Sigmoid colon (tissue), 7 donors: Measurements from ENCODE around the gene CAND1. TPM values are rescaled to one million over a fixed set of nuclear protein-coding genes. Genes with fewer than 3 reads are reported as not detected.

Source experiments
- DNase-seq: peaks from one replicate; pipeline ENCODE4 v3.0.0-alpha.2; 2019
- H3K27ac ChIP-seq, 4 donors: fragments of 200-600 bp; sonication (generic); one replicate each; pipeline ENCODE4 v1.5.1; 2016 to 2019; ENCODE audit warnings: mild to moderate bottlenecking in 1 of 4
- H3K27me3 ChIP-seq, 3 donors: fragments of 200-600 bp; sonication (generic); one replicate each; pipeline ENCODE4 v1.5.1; 2019; ENCODE audit warnings: mild to moderate bottlenecking in 1 of 3
- H3K36me3 ChIP-seq, 4 donors: fragments of 200-600 bp; sonication (generic); one replicate each; pipeline ENCODE4 v1.5.1; 2016 to 2019
- H3K4me1 ChIP-seq, 4 donors: fragments of 200-600 bp; sonication (generic); one replicate each; pipeline ENCODE4 v1.5.1; 2017 to 2019
- H3K4me3 ChIP-seq, 4 donors: fragments of 200-600 bp; sonication (generic); one replicate each; pipeline ENCODE4 v1.5.1; 2017 to 2019; ENCODE audit warnings: mild to moderate bottlenecking in 2 of 4, moderate library complexity in 1 of 4
- H3K9me3 ChIP-seq, 4 donors: fragments of 200-600 bp in 3 of 4; sonication (generic) in 3 of 4; one replicate each; pipeline versions ENCODE4 v1.5.1 to v1.6.1; 2013 to 2019
- EP300 ChIP-seq, 4 donors: sonication (generic); formaldehyde crosslinking; IDR thresholded peaks; one replicate each; pipeline ENCODE4 v1.6.1; 2017; ENCODE audit warnings: antibody characterized with exemption in 4 of 4
- POLR2A ChIP-seq, 2 donors: fragments of 450-650 bp; IDR thresholded peaks; one replicate each; pipeline ENCODE4 v1.6.1; 2016; ENCODE audit warnings: antibody characterized with exemption in 2 of 2, mild to moderate bottlenecking in 2 of 2, moderate library complexity in 2 of 2
- POLR2AphosphoS5 ChIP-seq, 4 donors: sonication (generic); formaldehyde crosslinking; IDR thresholded peaks; one replicate each; pipeline ENCODE4 v1.6.1; 2017; ENCODE audit warnings: antibody characterized with exemption in 4 of 4
- WGBS, 2 donors: extraction: QIAGEN DNeasy Blood & Tissue Kit; methylation state at CpG; one replicate each; pipeline ENCODE4 v1.1.7; 2013; 5-methylcytosine and 5-hydroxymethylcytosine counted together
- intact Hi-C: fragments of 100-400 bp; cut with DNase I; formaldehyde crosslinking; loops from one replicate; pipeline ENCODE4 v1.15.1; 2023
- polyA plus RNA-seq, 3 donors: library from polyadenylated mRNA; stranded (reverse); fragments of 200-250 nt; gene quantifications; one replicate each; pipeline ENCODE4 v1.2.3, GENCODE V29; 2013
- total RNA-seq, 4 donors: library from RNA; depleted of rRNA; stranded (reverse); fragments of >200 nt; gene quantifications; one replicate each; pipeline ENCODE4 v1.1.0, GENCODE V29; 2016
- TF ChIP-seq, protein P1 (sequence below), 4 experiments: fragments of 450-650 bp in 3 of 4; fragments of 200-600 bp in 1 of 4; IDR thresholded peaks; one replicate each; pipeline ENCODE4 v1.5.1; 2016 to 2019; ENCODE audit warnings: antibody characterized with exemption in 4 of 4, mild to moderate bottlenecking in 3 of 4, moderate library complexity in 2 of 4
- donor health status: healthy with polysubstance abuse.
- donor health status: Bipolar disorder and iron deficiency.
- donor health status: healthy.

Gene CAND1
- total and polyA plus RNA-seq, 7 donors: 10.2 to 86.5 (median 63.0) TPM

DNA sequence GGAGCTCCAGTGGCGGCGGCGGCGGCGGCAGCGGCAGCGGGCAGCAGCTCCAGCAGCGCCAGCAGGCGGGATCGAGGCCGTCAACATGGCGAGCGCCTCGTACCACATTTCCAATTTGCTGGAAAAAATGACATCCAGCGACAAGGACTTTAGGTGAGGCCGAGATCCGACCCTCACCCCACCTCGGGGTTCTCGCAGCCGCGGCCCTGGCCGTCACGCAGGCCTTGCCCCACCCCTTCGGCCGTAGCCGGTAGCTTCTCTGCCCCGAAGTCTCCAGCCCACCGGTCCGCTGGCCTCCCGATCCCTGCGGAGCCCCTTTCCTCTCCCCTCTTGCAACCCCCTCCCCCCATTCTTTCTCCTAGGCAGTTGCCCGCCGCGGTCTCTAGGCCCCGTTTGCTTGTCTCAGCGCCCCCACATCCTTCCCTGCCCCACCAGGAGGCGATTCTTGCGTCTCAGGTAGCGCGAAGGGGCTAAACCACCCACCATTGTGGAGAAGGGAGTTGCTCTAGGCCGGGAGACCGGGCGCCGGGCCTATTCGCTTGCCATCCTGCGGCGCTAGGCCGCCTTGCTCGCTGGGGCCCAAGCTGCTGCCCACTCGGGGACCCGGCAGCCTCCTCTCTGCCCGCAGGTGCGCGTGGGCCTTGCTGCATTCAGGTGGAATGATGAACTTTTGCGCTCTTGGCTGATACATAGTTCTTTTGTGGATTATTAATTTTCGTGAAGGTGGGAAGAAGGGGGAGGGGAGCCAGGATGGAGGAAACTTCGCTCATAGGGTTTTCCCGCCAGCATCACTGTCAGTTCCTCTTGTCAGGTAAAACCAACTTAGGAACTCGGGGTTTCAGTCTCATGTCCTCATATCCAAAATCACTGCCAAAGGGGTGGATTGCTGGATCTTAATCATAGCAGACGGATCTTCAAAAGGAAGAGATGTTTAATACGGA is 745 bp downstream of the CAND1 start:
- H3K9me3 ChIP-seq: no peaks in the 10 kb centered on the region
- intact Hi-C loops: loop anchor here (10.0 kb wide), 2 partner anchors 385 to 1535 kb away; partner anchors contain the start of gene MDM2
- H3K4me3 ChIP-seq: peak overlapping the region; percentile 78 to 96 (median 89)
- H3K27me3 ChIP-seq: no peaks in the 10 kb centered on the region
- no peaks in the 10 kb centered on the region for H3K36me3 ChIP-seq
- peak; percentile 79 for DNase-seq
- H3K27ac ChIP-seq: peak overlapping the region; percentile 90 to 99 (median 99)
- TF ChIP-seq POLR2A (IDR thresholded peaks at IDR 0.05) (no peak), POLR2AphosphoS5 (IDR thresholded peaks at IDR 0.05) (no peak), EP300 (IDR thresholded peaks at IDR 0.05) (no peak)
- TF ChIP-seq, protein P1, sequence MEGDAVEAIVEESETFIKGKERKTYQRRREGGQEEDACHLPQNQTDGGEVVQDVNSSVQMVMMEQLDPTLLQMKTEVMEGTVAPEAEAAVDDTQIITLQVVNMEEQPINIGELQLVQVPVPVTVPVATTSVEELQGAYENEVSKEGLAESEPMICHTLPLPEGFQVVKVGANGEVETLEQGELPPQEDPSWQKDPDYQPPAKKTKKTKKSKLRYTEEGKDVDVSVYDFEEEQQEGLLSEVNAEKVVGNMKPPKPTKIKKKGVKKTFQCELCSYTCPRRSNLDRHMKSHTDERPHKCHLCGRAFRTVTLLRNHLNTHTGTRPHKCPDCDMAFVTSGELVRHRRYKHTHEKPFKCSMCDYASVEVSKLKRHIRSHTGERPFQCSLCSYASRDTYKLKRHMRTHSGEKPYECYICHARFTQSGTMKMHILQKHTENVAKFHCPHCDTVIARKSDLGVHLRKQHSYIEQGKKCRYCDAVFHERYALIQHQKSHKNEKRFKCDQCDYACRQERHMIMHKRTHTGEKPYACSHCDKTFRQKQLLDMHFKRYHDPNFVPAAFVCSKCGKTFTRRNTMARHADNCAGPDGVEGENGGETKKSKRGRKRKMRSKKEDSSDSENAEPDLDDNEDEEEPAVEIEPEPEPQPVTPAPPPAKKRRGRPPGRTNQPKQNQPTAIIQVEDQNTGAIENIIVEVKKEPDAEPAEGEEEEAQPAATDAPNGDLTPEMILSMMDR (IDR thresholded peaks at IDR 0.05): no peak
- peaks cover 0 to 56% (median 50%) of the 10 kb centered on the region in 4 donors for H3K4me1 ChIP-seq
- 0% methylated on average over 61 of the region's 61 CpGs for WGBS, 2 donors

GRCh38 chr12:67270622-67271021 is 1.5 kb downstream of the CAND1 start:
- TF ChIP-seq POLR2AphosphoS5 (IDR thresholded peaks at IDR 0.05): no peak
- TF ChIP-seq, protein P1 (IDR thresholded peaks at IDR 0.05): no peak
- TF ChIP-seq POLR2A (IDR thresholded peaks at IDR 0.05): no peak
- TF ChIP-seq EP300 (IDR thresholded peaks at IDR 0.05): no peak
- DNase-seq: no peak
- intact Hi-C loops: no loop called here
- H3K4me3 ChIP-seq: peak overlapping the region; percentile 78 to 96 (median 89)
- no peaks in the 10 kb centered on the region for H3K27me3 ChIP-seq
- H3K4me1 ChIP-seq: peaks cover 0 to 63% (median 57%) of the 10 kb centered on the region in 4 donors
- H3K27ac ChIP-seq: peak overlapping the region; percentile 90 to 99 (median 99)
- no peaks in the 10 kb centered on the region for H3K9me3 ChIP-seq
- 1 to 4% methylated on average over 6 of the region's 6 CpGs for WGBS, 2 donors
- no peaks in the 10 kb centered on the region for H3K36me3 ChIP-seq

GRCh38 chr12:67271976-67272375 is 2.8 kb downstream of the CAND1 start:
- intact Hi-C loops: no loop called here
- Histone ChIP-seq H3K4me3 (peak overlapping the region in 1 of 4 donors; percentile 95), H3K9me3 (no peaks in the 10 kb centered on the region), H3K27me3 (no peaks in the 10 kb centered on the region), H3K4me1 (peaks cover 0 to 77% (median 70%) of the 10 kb centered on the region in 4 donors), H3K27ac (peak overlapping the region; percentile 24 to 99 (median 99)), H3K36me3 (no peaks in the 10 kb centered on the region)
- TF ChIP-seq POLR2A (IDR thresholded peaks at IDR 0.05) (no peak), EP300 (IDR thresholded peaks at IDR 0.05) (no peak), POLR2AphosphoS5 (IDR thresholded peaks at IDR 0.05) (no peak)
- TF ChIP-seq, protein P1 (IDR thresholded peaks at IDR 0.05): no peak
- WGBS, 2 donors: 35 to 55% methylated on average over 1 of the region's 1 CpG
- no peak for DNase-seq

DNA sequence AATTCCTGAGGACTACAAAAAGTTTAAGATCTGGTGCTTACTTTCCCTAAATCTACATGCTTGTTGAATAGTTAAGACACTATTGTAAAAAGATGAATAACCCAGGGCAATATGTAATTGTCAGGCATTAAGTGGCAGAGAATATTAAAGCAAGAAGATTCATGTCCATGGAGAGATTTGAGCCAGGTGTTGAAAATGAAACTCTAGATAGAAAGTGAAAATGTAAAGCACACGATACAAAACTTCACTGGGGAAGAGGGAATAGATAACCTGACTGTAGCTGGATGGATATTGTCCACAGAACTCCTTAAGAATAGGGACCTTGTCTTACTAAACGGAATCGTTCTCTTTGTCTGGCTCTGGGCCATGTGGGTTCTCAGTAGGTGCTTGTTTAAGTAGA is 5.0 kb downstream of the CAND1 start:
- Histone ChIP-seq H3K27ac (peak overlapping the region in 2 of 4 donors; percentile 19 to 99), H3K36me3 (no peaks in the 10 kb centered on the region), H3K4me3 (no peak overlapping the region), H3K9me3 (no peaks in the 10 kb centered on the region), H3K27me3 (no peaks in the 10 kb centered on the region), H3K4me1 (peaks cover 0 to 85% (median 78%) of the 10 kb centered on the region in 4 donors)
- DNase-seq: no peak
- intact Hi-C loops: no loop called here
- TF ChIP-seq POLR2A (IDR thresholded peaks at IDR 0.05) (no peak), POLR2AphosphoS5 (IDR thresholded peaks at IDR 0.05) (no peak), EP300 (IDR thresholded peaks at IDR 0.05) (no peak)
- TF ChIP-seq, protein P1 (IDR thresholded peaks at IDR 0.05): no peak
- 23 to 25% methylated on average over 3 of the region's 3 CpGs for WGBS, 2 donors
